Measurements from ENCODE around the gene STUM. TPM values are rescaled to one million over a fixed set of nuclear protein-coding genes. Genes with fewer than 3 reads are reported as not detected.

The STUM gene
- total and polyA plus RNA-seq, 2 of the 8 experiments (the other 6 are each of a cell fraction or from before 2014, with no cell fraction given) = 0.76 to 1.2 TPM

DNA sequence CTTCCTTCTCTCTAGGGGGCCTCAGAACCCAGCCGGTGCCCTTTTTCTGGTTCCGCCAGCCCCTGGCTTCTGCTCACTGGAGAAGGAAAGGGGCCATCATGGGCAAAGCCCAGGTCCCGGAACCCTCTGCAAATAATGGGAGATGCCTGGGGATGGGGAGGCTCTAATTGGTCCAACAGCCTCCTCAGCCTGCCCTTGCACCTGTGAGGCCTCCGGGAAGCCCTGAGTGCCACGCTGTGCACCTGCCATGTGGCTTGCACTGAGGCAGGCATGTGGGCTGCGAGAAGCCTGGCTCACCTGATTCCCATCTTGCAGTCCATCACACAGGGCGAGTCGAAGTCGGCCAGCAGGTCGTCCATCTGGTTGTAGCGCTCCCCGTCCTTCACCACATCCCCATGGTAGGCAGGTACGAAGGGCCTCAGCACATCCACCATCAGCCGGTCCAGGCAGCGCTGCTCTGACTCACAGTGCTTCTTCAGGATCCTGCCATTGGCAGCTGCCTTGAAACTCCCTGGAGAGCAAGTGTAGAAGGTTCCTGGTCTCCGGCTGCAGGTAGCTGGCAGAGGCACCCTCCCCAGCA, 98.4 kb downstream of the STUM start:
- no peak overlapping the region for H2AK5ac ChIP-seq (ENCODE audit: low read depth, low read length)
- no peak overlapping the region for H3K4me2 ChIP-seq (ENCODE audit: insufficient read depth in 1 of 2, low read depth in 2 of 2, low read length in 2 of 2)
- H3K4ac ChIP-seq (replicated peaks; ENCODE audit: insufficient read length, low read depth, low read length) = no peak overlapping the region
- no peak overlapping the region for H4K91ac ChIP-seq (replicated peaks; ENCODE audit: insufficient read length, low read length)
- H3K18ac ChIP-seq (ENCODE audit: extremely low read depth, low read length) = no peak overlapping the region
- no peak overlapping the region for H2AFZ ChIP-seq (ENCODE audit: low read length)
- H2BK120ac ChIP-seq (replicated peaks; ENCODE audit: low read depth, low read length) = no peak overlapping the region
- 92% methylated on average over 16 of the region's 16 CpGs; no CpG with 5 or more reads in 1 of the 2 experiments for WGBS, 2 experiments (ENCODE audit: extremely low coverage in 1 of 2, insufficient coverage in 1 of 2, insufficient read length in 1 of 2, insufficient replicate concordance in 2 of 2, low coverage in 1 of 2, low lambda C conversion rate in 2 of 2, missing lambda C conversion rate in 1 of 2)
- H3K79me2 ChIP-seq (ENCODE audit: control insufficient read depth in 1 of 2, insufficient read depth in 2 of 2, low read length in 2 of 2) = no peaks in the 10 kb centered on the region
- no peaks in the 10 kb centered on the region; a peak in 1 of 7 replicates for H3K27me3 ChIP-seq (replicated peaks in 1 of 4; ENCODE audit: control insufficient read depth in 3 of 4, extremely low read depth in 1 of 4, insufficient read depth in 3 of 4, low read length in 3 of 4)
- H3K27ac ChIP-seq (ENCODE audit: low read depth, low read length) = no peak overlapping the region
- H3K56ac ChIP-seq (replicated peaks; ENCODE audit: insufficient read length, low read depth, low read length) = no peak overlapping the region
- H4K8ac ChIP-seq (ENCODE audit: extremely low read depth, insufficient read depth, low read length) = no peak overlapping the region
- no peak overlapping the region for H2BK15ac ChIP-seq (ENCODE audit: low read length)
- TF ChIP-seq TAF7 (optimal IDR thresholded peaks at IDR 0.05; ENCODE audit: borderline replicate concordance, low read depth, low read length) (no peak), RXRA (IDR thresholded peaks at IDR 0.05; ENCODE audit: insufficient read depth, low read depth, low read length) (no peak), CHD2 (IDR thresholded peaks at IDR 0.05; ENCODE audit: low read length) (no peak), TAF1 (IDR thresholded peaks at IDR 0.05; ENCODE audit: low read depth, low read length) (no peak), POU5F1 (IDR thresholded peaks at IDR 0.05; ENCODE audit: low read depth, low read length) (no peak), CTBP2 (IDR thresholded peaks at IDR 0.05; ENCODE audit: borderline replicate concordance, insufficient read depth, insufficient read length, low read length) (no peak)
- TF ChIP-seq, protein P1, sequence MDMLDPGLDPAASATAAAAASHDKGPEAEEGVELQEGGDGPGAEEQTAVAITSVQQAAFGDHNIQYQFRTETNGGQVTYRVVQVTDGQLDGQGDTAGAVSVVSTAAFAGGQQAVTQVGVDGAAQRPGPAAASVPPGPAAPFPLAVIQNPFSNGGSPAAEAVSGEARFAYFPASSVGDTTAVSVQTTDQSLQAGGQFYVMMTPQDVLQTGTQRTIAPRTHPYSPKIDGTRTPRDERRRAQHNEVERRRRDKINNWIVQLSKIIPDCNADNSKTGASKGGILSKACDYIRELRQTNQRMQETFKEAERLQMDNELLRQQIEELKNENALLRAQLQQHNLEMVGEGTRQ (IDR thresholded peaks at IDR 0.05; ENCODE audit: low read length) = no peak
- no peaks in the 10 kb centered on the region for H3K36me3 ChIP-seq (ENCODE audit: control insufficient read depth in 2 of 4, insufficient read depth in 4 of 4, low read length in 3 of 4)
- H3K9me3 ChIP-seq (ENCODE audit: insufficient read depth in 2 of 2, low read depth in 1 of 2, low read length in 1 of 2) = no peaks in the 10 kb centered on the region
- no peak overlapping the region for H3K9ac ChIP-seq (replicated peaks in 1 of 4; ENCODE audit: extremely low read depth in 1 of 4, low read depth in 3 of 4, low read length in 3 of 4)
- H3K14ac ChIP-seq (ENCODE audit: insufficient read length) = no peak overlapping the region
- no peak overlapping the region for H4K5ac ChIP-seq (ENCODE audit: insufficient read length, low read depth, low read length)
- H2BK20ac ChIP-seq (ENCODE audit: low read length) = no peak overlapping the region
- ChIA-PET POLR2A (ENCODE audit: partially characterized antibody) (no interaction called here), CTCF (ENCODE audit: partially characterized antibody) (interaction anchor here (1.4 to 6.1 kb wide), 5 partner anchors 9 to 180 kb away, joined by 3 to 27 read pairs (median 5); no protein-coding TSS in a partner anchor)
- no peaks in the 10 kb centered on the region for H3K79me1 ChIP-seq (ENCODE audit: low read depth, low read length)
- H2BK5ac ChIP-seq (ENCODE audit: low read depth, low read length) = no peak overlapping the region
- peak overlapping the region; percentile 27; the same call in 1 of the 2 replicates for H2BK12ac ChIP-seq (ENCODE audit: low read depth, low read length)
- H3K23ac ChIP-seq (ENCODE audit: insufficient read length) = no peak overlapping the region
- FAIRE-seq = no peak
- H3K4me1 ChIP-seq (replicated peaks in 1 of 4; ENCODE audit: control insufficient read depth in 3 of 4, insufficient read depth in 4 of 4, low read length in 3 of 4) = peaks cover 0 to 7% (median 3%) of the 10 kb centered on the region in 4 experiments; a peak in 5 of 7 replicates
- no peaks in the 10 kb centered on the region for H3K23me2 ChIP-seq (ENCODE audit: low read depth, low read length)
- H3K4me3 ChIP-seq (ENCODE audit: extremely low read depth in 1 of 4, insufficient read depth in 2 of 4, low read depth in 3 of 4, low read length in 4 of 4) = no peak overlapping the region
- H4K20me1 ChIP-seq (replicated peaks in 1 of 2; ENCODE audit: control insufficient read depth in 1 of 2, insufficient read depth in 2 of 2, low read length in 2 of 2) = peaks cover 0 to 4% of the 10 kb centered on the region in 2 experiments
- DNase-seq (ENCODE audit: low read depth in 1 of 2, low spot score in 2 of 2) = no peak

Measured in H1 (cell line).